AG09309 (cell line): ENCODE results near the gene RPN2.

Experiments
- DNase-seq: peaks from one replicate; pipeline ENCODE4 v3.0.0-alpha.2; 2010; ENCODE audit warnings: low read depth
- H3K4me3 ChIP-seq: 2 replicates; pipeline ENCODE4 v1.5.1; 2011; ENCODE audit warnings: mild to moderate bottlenecking, low read depth, low read length, moderate library complexity; ENCODE audit not compliant: control insufficient read depth
- CTCF ChIP-seq: IDR thresholded peaks from 2 replicates; pipeline ENCODE4 v1.5.1; 2011; ENCODE audit warnings: mild to moderate bottlenecking, low read depth, low read length, inconsistent platforms; ENCODE audit not compliant: insufficient read depth, control insufficient read depth; ENCODE audit errors: missing control alignments

The RPN2 gene

GRCh38 chr20:37160683-37161082 lies 18.4 kb upstream of the RPN2 start:
- H3K4me3 ChIP-seq = no peak overlapping the region
- no peak for TF ChIP-seq CTCF
- no peak for DNase-seq

- DNase-seq = no peak
- TF ChIP-seq CTCF = no peak
- H3K4me3 ChIP-seq = no peak overlapping the region
Observed at GRCh38 chr20:37161830-37162549, 17.1 kb upstream of the RPN2 start.

- H3K4me3 ChIP-seq = no peak overlapping the region
- no peak for TF ChIP-seq CTCF
- no peak for DNase-seq
Observed at GRCh38 chr20:37162646-37163045, 16.5 kb upstream of the RPN2 start.

GRCh38 chr20:37163832-37164554 lies 15.1 kb upstream of the RPN2 start:
- H3K4me3 ChIP-seq = no peak overlapping the region
- TF ChIP-seq CTCF = no peak
- no peak for DNase-seq

- no peak for TF ChIP-seq CTCF
Observed at GRCh38 chr20:37165031-37165430, 14.1 kb upstream of the RPN2 start.

GRCh38 chr20:37166867-37167266 lies 12.3 kb upstream of the RPN2 start:
- no peak for TF ChIP-seq CTCF
- H3K4me3 ChIP-seq = no peak overlapping the region
- DNase-seq = no peak

More at GRCh38 chr20:37165031-37165430, 14.1 kb upstream of the RPN2 start:
- no peak overlapping the region for H3K4me3 ChIP-seq
- DNase-seq = no peak

GRCh38 chr20:37172836-37173235 lies 6.3 kb upstream of the RPN2 start:
- no peak overlapping the region for H3K4me3 ChIP-seq
- no peak for TF ChIP-seq CTCF
- no peak for DNase-seq
